HCT116 (cell line): Measurements from ENCODE around the gene ESRRG. TPM values are rescaled to one million over a fixed set of nuclear protein-coding genes. Genes with fewer than 3 reads are reported as not detected.

ENCODE experiments used
- ATAC-seq: fragments of 200-7000 bp; cut with Tn5 transposase; 2 replicates; pipeline ENCODE4 v1.9.1; 2020; ENCODE audit warnings: mild to moderate bottlenecking, moderate library complexity
- BruUV-seq: library from RNA; stranded (reverse); fragments of 400-500 nt; replicated peaks from 2 replicates; lab custom pipeline; 2021; lab: Mats Ljungman, UMichigan
- CTCF ChIA-PET: fragments of 300-600 bp; sonication (Branson Sonifier 250); formaldehyde crosslinking; loops from one replicate; lab custom pipeline; 2021; ENCODE audit warnings: antibody characterized with exemption; lab: Charles Lee
- POLR2A ChIA-PET: fragments of 300-600, 350-600 bp; sonication (Branson Sonifier 250); formaldehyde crosslinking; loops from one replicate; lab custom pipeline; 2021; ENCODE audit warnings: antibody characterized with exemption; lab: Charles Lee
- RAD21 ChIA-PET, 2 experiments: fragments of 300-600 bp; sonication (Branson Sonifier 250); formaldehyde crosslinking; loops; one replicate each; lab custom pipeline; 2023; ENCODE audit warnings: low total read pairs in 2 of 2; ENCODE audit not compliant: uncharacterized antibody in 2 of 2, unreplicated experiment in 2 of 2, low non-redundant PET in 1 of 2; lab: Charles Lee
- DNase-seq: peaks from one replicate; pipeline ENCODE4 v3.0.0-alpha.2; 2010; ENCODE audit warnings: low read depth, low spot score
- H2AFZ ChIP-seq: fragments of 200-600 bp; shearing (Covaris generic), sonication (generic); 2 replicates; pipeline ENCODE4 v1.6.1; 2017; ENCODE audit warnings: low read depth, mixed run types, mixed read lengths, antibody characterized with exemption, low read length; ENCODE audit not compliant: poor library complexity, severe bottlenecking
- H3K27ac ChIP-seq: 2 replicates; pipeline ENCODE4 v1.5.1; 2012; ENCODE audit warnings: low read depth, low read length
- H3K27me3 ChIP-seq: fragments of 200-600 bp; sonication (generic); 2 replicates; pipeline ENCODE4 v1.6.1; 2016; ENCODE audit warnings: mixed run types, low read length, mixed read lengths; ENCODE audit not compliant: insufficient read depth
- H3K36me3 ChIP-seq, 2 experiments: fragments of 200-500 bp in 1 of 2; fragments of 200-600 bp in 1 of 2; sonication (Bioruptor generic) in 1 of 2; sonication (generic) in 1 of 2; 2 replicates each; pipeline versions ENCODE4 v1.5.1 to v1.6.1; 2014 to 2016; ENCODE audit warnings: low read length in 2 of 2, inconsistent platforms in 1 of 2, mixed read lengths in 1 of 2, mixed run types in 1 of 2; ENCODE audit not compliant: insufficient read depth in 2 of 2, control insufficient read depth in 1 of 2
- H3K4me1 ChIP-seq, 2 experiments: fragments of 200-600 bp in 1 of 2; sonication (generic) in 1 of 2; 2 replicates each; pipeline versions ENCODE4 v1.5.1 to v1.6.1; 2012 to 2017; ENCODE audit warnings: low read length in 2 of 2, inconsistent platforms in 1 of 2, mild to moderate bottlenecking in 1 of 2, mixed read lengths in 1 of 2, mixed run types in 1 of 2, moderate library complexity in 1 of 2; ENCODE audit not compliant: insufficient read depth in 2 of 2, control insufficient read depth in 1 of 2
- H3K4me2 ChIP-seq: fragments of 200-600 bp; sonication (generic); 2 replicates; pipeline ENCODE4 v1.6.1; 2017; ENCODE audit warnings: mixed run types, low read length, mixed read lengths
- H3K4me3 ChIP-seq, 2 experiments: fragments of 200-600 bp in 1 of 2; sonication (generic) in 1 of 2; replicated peaks in 1 of 2; 2 replicates each; pipeline ENCODE4 v1.5.1; 2011 to 2016; ENCODE audit warnings: low read length in 2 of 2, control low read depth in 1 of 2, low read depth in 1 of 2, mild to moderate bottlenecking in 1 of 2, mixed read lengths in 1 of 2, mixed run types in 1 of 2
- H3K79me2 ChIP-seq: fragments of 200-600 bp; sonication (generic); 2 replicates; pipeline ENCODE4 v1.6.1; 2017; ENCODE audit warnings: mild to moderate bottlenecking, mixed run types, low read length, moderate library complexity, mixed read lengths; ENCODE audit not compliant: insufficient read depth
- H3K9ac ChIP-seq: fragments of 200-600 bp; sonication (generic); 2 replicates; pipeline ENCODE4 v1.6.1; 2016; ENCODE audit warnings: low read length, mixed read lengths
- H3K9me2 ChIP-seq: fragments of 200-600 bp; sonication (generic), shearing (Covaris generic); 2 replicates; pipeline ENCODE4 v1.6.1; 2017; ENCODE audit warnings: mixed run types, mild to moderate bottlenecking, moderate library complexity; ENCODE audit not compliant: insufficient read depth
- H3K9me3 ChIP-seq, 2 experiments: fragments of 200-500 bp in 1 of 2; fragments of 200-600 bp in 1 of 2; sonication (Bioruptor generic) in 1 of 2; sonication (generic) in 1 of 2; 2 replicates each; pipeline ENCODE4 v1.6.1; 2014 to 2017; ENCODE audit warnings: low read length in 2 of 2, mixed read lengths in 2 of 2, inconsistent platforms in 1 of 2, low read depth in 1 of 2, mild to moderate bottlenecking in 1 of 2, mixed run types in 1 of 2, moderate library complexity in 1 of 2; ENCODE audit not compliant: control insufficient read depth in 1 of 2, insufficient read depth in 1 of 2
- H4K20me1 ChIP-seq: fragments of 200-600 bp; sonication (generic), shearing (Covaris generic); 2 replicates; pipeline ENCODE4 v1.6.1; 2017; ENCODE audit warnings: mixed run types, mild to moderate bottlenecking, moderate library complexity; ENCODE audit not compliant: insufficient read depth
- CBX3 ChIP-seq: IDR thresholded peaks from 2 replicates; pipeline ENCODE4 v1.6.1; 2012; ENCODE audit warnings: low read depth
- EGR1 ChIP-seq: IDR thresholded peaks from 2 replicates; pipeline ENCODE4 v1.6.1; 2012; ENCODE audit warnings: low read depth
- EZH2 ChIP-seq: fragments of 200-600 bp; sonication (generic); IDR thresholded peaks from 2 replicates; pipeline ENCODE4 v1.6.1; 2017; ENCODE audit warnings: antibody characterized with exemption, mixed run types
- EZH2phosphoT487 ChIP-seq: fragments of 200-600 bp; IDR thresholded peaks from 2 replicates; pipeline ENCODE4 v1.6.1; 2018; ENCODE audit warnings: antibody characterized with exemption, borderline replicate concordance
- POLR2AphosphoS5 ChIP-seq: IDR thresholded peaks from 2 replicates; pipeline ENCODE4 v1.6.1; 2011; ENCODE audit warnings: mild to moderate bottlenecking, low read depth, low read length, moderate library complexity
- RAD21 ChIP-seq: IDR thresholded peaks from 2 replicates; pipeline ENCODE4 v1.6.1; 2012; ENCODE audit warnings: low read depth, mild to moderate bottlenecking
- SIN3A ChIP-seq: IDR thresholded peaks from 2 replicates; pipeline ENCODE4 v1.6.1; 2012; ENCODE audit warnings: low read depth
- SRF ChIP-seq: IDR thresholded peaks from 2 replicates; pipeline ENCODE4 v1.6.1; 2012; ENCODE audit warnings: low read depth
- ZFX ChIP-seq: fragments of 450-650 bp; IDR thresholded peaks from 2 replicates; pipeline ENCODE4 v1.6.1; 2017
- intact Hi-C: fragments of 100-400 bp; cut with micrococcal nuclease; formaldehyde crosslinking; loops from 2 replicates; pipeline ENCODE4 v1.10.0; 2022
- total RNA-seq: library from RNA; stranded (reverse); gene quantifications from one replicate; pipeline ENCODE4 v1.2.1, GENCODE V29; 2021; ENCODE audit not compliant: unreplicated experiment
- TF ChIP-seq, protein P1 (sequence below), 3 experiments: fragments of 200-600 bp in 1 of 3; sonication (generic) in 1 of 3; IDR thresholded peaks in 2 of 3; conservative IDR thresholded peaks in 1 of 3; 2 replicates each; pipeline ENCODE4 v1.5.1; 2012 to 2017; ENCODE audit warnings: low read depth in 2 of 3, low read length in 2 of 3, antibody characterized with exemption in 1 of 3, borderline replicate concordance in 1 of 3, control low read depth in 1 of 3, mild to moderate bottlenecking in 1 of 3, mixed read lengths in 1 of 3, mixed run types in 1 of 3, moderate library complexity in 1 of 3; ENCODE audit not compliant: insufficient read depth in 1 of 3

The ESRRG gene
- total RNA-seq, 1 experiment from 2014 or later = not detected

DNA sequence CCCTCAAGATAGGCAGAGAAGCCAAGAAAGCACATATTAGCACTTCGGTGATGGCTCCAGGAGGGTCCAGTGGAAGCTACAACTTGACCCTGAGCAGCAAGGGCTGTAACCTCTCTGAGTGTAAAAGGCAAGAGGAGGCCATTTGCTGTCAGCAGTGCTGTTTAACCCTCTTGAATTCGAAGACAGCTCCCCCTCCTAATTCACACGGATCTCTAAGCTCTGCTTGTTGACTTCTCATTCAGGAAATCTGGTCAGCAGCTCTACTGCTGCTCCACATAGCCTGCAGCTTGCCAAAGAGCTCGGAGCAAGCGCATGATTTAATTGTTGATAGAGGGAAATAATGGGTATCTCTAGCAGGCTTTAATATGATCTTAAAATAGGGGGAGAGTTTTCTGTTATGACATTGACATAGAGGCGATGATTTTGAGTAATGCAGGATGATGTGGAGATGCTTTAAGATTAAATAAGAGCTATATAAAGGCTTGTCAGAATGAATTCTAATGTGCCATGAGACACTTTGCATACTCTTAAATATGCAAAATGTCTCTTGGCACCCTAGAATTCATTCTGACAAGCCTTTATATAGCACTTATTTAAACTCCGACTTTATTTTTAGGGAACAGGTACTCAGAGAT lies 220.6 kb downstream of the ESRRG start:
- Histone ChIP-seq H3K36me3 (no peaks in the 10 kb centered on the region), H3K4me2 (no peak overlapping the region), H3K27ac (no peak overlapping the region), H3K9me2 (no peaks in the 10 kb centered on the region), H3K9ac (no peak overlapping the region), H3K27me3 (no peaks in the 10 kb centered on the region), H3K9me3 (peaks cover 3 to 4% of the 10 kb centered on the region in 2 experiments; a peak in 1 of 4 replicates), H3K79me2 (no peaks in the 10 kb centered on the region), H3K4me3 (no peak overlapping the region), H3K4me1 (no peaks in the 10 kb centered on the region), H2AFZ (no peak overlapping the region), H4K20me1 (no peaks in the 10 kb centered on the region; the same call in 1 of the 2 replicates)
- ChIA-PET CTCF (no interaction called here), POLR2A (no interaction called here), RAD21 (no interaction called here)
- no TSS peak for BruUV-seq
- intact Hi-C loops = no loop called here
- DNase-seq (no peak), ATAC-seq (no peak)
- TF ChIP-seq EGR1 (no peak), POLR2AphosphoS5 (no peak), RAD21 (no peak), ZFX (no peak), EZH2phosphoT487 (no peak), SIN3A (no peak), EZH2 (no peak), CBX3 (no peak), SRF (no peak)
- TF ChIP-seq, protein P1, sequence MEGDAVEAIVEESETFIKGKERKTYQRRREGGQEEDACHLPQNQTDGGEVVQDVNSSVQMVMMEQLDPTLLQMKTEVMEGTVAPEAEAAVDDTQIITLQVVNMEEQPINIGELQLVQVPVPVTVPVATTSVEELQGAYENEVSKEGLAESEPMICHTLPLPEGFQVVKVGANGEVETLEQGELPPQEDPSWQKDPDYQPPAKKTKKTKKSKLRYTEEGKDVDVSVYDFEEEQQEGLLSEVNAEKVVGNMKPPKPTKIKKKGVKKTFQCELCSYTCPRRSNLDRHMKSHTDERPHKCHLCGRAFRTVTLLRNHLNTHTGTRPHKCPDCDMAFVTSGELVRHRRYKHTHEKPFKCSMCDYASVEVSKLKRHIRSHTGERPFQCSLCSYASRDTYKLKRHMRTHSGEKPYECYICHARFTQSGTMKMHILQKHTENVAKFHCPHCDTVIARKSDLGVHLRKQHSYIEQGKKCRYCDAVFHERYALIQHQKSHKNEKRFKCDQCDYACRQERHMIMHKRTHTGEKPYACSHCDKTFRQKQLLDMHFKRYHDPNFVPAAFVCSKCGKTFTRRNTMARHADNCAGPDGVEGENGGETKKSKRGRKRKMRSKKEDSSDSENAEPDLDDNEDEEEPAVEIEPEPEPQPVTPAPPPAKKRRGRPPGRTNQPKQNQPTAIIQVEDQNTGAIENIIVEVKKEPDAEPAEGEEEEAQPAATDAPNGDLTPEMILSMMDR (IDR thresholded peaks at IDR 0.05 in 2 of 3, conservative IDR thresholded peaks at IDR 0.05 in 1 of 3; ENCODE audit: borderline replicate concordance in 1 of 3, insufficient read depth in 1 of 3, low read depth in 2 of 3, low read length in 2 of 3) = no peak
